GM19328 (cell line): ENCODE results near the gene HRC.
"Not testable (repeated sequence)": the region's sequence is repeated elsewhere in the genome, so short reads cannot be mapped to it uniquely, and the experiment has no call there.

Experiments
- ATAC-seq: cut with Tn5 transposase; IDR thresholded peaks from one replicate; pipeline ENCODE4 v1.9.1; 2021; ENCODE audit warnings: mild to moderate bottlenecking, moderate library complexity; ENCODE audit not compliant: unreplicated experiment

Gene HRC

GRCh38 chr19:49160450-49161189 lies 5.4 kb upstream of the HRC start:
- ATAC-seq: no peak

- no peak for ATAC-seq
Observed at GRCh38 chr19:49157445-49158224, 2.4 kb upstream of the HRC start, which contains the start of gene TRPM4. TRPM4 (plus strand) TSS chr19:49157792; CDS start chr19:49157867, 75 bp downstream.

GRCh38 chr19:49155820-49156346 lies 687 bp upstream of the HRC start:
- no peak for ATAC-seq

- ATAC-seq: no peak
Observed at GRCh38 chr19:49154279-49154678, 917 bp downstream of the HRC start.

- ATAC-seq: no peak
Observed at GRCh38 chr19:49153167-49153809, 1.9 kb downstream of the HRC start.

- ATAC-seq: no peak
Observed at GRCh38 chr19:49152119-49152550, 3.1 kb downstream of the HRC start.

GRCh38 chr19:49151267-49152118 lies 3.7 kb downstream of the HRC start:
- no peak for ATAC-seq

- no peak for ATAC-seq
Observed at GRCh38 chr19:49150944-49151243, 4.3 kb downstream of the HRC start.

- ATAC-seq: no peak
Observed at GRCh38 chr19:49150106-49150943, 4.9 kb downstream of the HRC start.

- ATAC-seq: no peak
Observed at GRCh38 chr19:49149652-49150105, 5.5 kb downstream of the HRC start.

GRCh38 chr19:49148784-49149651 lies 6.2 kb downstream of the HRC start:
- ATAC-seq: no peak

GRCh38 chr19:49148044-49148682 lies 7.0 kb downstream of the HRC start:
- no peak for ATAC-seq

GRCh38 chr19:49146408-49146770 lies 8.8 kb downstream of the HRC start:
- ATAC-seq: not testable (repeated sequence)

GRCh38 chr19:49145573-49146407 lies 9.4 kb downstream of the HRC start:
- no peak for ATAC-seq

GRCh38 chr19:49142866-49143335 lies 12.3 kb downstream of the HRC start:
- ATAC-seq: no peak

- ATAC-seq: no peak
Observed at GRCh38 chr19:49141352-49141751, 13.8 kb downstream of the HRC start.

GRCh38 chr19:49140951-49141350 lies 14.2 kb downstream of the HRC start:
- ATAC-seq: no peak
